Inflammatory macrophage (primary cell): ENCODE measurements around the gene KRT79.
"Not testable (repeated sequence)": the region's sequence is repeated elsewhere in the genome, so short reads cannot be mapped to it uniquely, and the experiment has no call there.

Source experiments
- DNase-seq, 2 donors: peaks; one replicate each; pipeline ENCODE4 v3.0.0-alpha.2; 2020 to 2022

Gene KRT79

DNA sequence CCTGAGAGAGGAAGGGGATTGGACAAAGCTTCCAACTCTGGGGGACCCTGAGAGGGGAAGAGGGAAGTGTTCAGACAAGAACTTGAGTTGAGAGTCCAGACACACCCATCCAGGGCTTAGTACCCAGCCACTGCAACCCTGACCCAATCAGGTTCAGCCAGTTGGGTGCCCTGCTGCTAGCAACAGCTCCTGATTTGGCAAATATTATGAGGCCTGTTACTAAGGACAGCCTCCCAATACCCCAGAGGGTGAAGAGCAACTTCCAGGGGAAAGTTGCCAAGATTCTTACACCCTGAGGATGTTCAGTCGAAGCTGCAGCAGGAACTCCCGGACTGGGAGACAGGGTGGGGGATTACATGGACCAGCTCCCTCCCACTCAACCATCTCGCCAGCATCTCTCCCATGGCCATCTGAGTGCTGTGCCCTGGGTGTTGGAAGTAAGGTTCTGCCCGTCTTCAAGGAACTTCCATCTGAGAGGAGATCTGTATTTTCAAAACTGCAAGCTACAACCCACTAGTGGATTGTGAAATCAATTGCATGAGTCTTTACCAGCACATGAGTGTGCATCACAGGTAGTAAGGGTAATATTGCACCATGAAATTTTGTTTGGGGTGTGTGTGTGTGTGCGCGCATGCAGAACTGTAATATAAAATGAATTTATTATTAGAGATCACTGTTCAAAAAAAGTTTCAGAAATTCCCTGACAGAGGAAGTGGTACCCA, 26.2 kb upstream of the KRT79 start:
- peak; percentile 82 to 87 for DNase-seq

GRCh38 chr12:52857500-52857899, 23.4 kb upstream of the KRT79 start:
- no peak for DNase-seq

- DNase-seq, result no peak
These were observed 22.7 kb upstream of the KRT79 start for GRCh38 chr12:52856787-52857186.

- DNase-seq, result not testable (repeated sequence)
These were observed 22.0 kb upstream of the KRT79 start for GRCh38 chr12:52856077-52856476.

DNA sequence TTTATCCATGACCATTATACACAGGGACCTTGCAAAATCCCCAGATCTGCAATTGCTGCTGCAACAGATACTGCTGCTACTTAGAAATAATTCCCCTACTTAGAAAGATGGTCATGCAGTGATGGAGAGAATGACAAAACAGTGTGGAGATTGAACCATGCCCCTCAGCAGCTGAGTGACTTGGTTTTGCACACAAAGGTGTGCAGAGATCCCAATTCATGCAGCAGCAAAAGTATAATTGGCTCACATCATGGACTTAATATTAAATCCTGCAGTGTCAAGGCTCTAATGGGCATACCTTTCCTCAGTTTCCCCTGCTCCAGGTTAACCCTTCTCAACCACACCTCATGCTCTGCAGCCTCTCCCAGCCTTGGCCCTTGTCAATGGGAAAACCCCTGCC, 17.7 kb upstream of the KRT79 start:
- no peak for DNase-seq

GRCh38 chr12:52850681-52851080, 16.6 kb upstream of the KRT79 start:
- no peak for DNase-seq

DNA sequence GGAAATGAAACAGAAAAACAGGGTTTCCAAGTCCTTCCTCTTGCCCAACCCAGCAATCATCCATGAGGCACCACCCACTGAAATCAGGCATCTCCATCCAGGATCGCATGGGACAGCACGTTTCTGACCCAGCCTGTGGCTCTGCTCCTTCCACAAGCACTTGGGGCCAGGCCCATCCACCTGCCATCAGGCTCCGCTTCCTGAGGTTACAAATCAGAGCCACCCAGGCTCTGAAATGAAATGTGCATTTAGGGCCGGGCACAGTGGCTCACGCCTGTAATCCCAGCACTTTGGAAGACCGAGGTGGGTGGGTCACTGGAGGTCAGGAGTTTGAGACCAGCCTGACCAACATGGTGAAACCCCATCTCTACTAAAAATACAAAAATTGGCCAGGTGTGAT, 15.4 kb upstream of the KRT79 start:
- no peak for DNase-seq

- no peak for DNase-seq
These were observed 14.6 kb upstream of the KRT79 start, which contains the start of gene KRT78 for GRCh38 chr12:52848661-52849255. KRT78 (minus strand) TSS chr12:52848994; CDS start chr12:52848930, 64 bp downstream.

GRCh38 chr12:52847335-52848102, 13.4 kb upstream of the KRT79 start:
- peak; percentile 74 to 89 for DNase-seq

- DNase-seq, result peak; percentile 7 to 44
These were observed 12.4 kb upstream of the KRT79 start for GRCh38 chr12:52846356-52846970.

DNA sequence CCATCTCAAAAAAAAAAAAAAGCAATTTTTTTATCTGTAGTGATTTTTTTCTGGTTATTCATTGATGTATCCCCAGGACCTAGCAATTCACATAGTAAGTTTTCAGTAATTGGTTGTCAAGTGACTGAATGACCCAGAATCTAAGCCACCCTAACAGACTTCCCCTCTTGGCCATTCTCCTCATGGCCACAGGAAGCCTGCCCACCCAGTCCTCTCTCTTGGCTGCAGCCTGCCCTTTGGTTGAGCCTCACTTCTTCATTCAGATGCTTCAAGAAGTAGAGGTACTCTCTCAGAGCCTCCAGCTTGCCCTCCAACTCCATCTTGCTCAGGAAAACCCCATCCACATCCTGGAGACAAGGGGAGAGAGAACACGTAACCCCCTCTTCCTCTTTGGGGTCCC, 11.8 kb upstream of the KRT79 start:
- peak; percentile 54 to 71 for DNase-seq

- DNase-seq, result no peak
These were observed 10.3 kb upstream of the KRT79 start for GRCh38 chr12:52844386-52844785.

DNA sequence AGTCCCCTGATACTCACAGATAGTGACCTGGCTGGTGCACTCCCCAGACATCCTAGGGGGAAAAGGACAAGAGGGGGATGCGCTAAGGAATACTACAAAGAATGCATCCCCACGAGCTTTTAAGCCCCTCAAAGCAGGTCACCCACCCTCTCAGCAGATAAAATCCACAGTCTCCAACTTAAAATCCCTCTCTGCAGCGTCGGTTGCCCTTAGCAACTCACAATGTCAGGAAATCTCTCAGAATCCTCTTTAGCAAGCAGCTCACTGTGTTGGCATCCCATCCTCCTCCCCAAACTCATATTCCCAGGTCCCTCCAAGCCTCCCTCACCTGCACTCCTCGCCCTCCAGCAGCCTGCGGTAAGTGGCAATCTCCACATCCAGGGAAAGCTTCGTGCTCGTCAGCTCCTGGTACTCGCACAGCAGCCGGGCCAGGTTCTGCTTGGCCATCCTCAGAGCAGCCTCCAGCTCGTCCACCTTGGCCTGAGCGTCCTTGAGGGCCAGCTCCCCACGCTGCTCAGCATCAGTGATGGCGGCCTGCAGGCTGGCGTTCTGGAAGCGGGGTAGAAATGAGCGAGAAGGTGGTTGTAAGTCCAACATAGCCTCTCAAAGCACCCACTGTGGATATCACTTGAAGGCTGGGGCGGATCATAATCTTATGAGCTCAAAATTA, 5.5 kb upstream of the KRT79 start:
- no peak for DNase-seq

DNA sequence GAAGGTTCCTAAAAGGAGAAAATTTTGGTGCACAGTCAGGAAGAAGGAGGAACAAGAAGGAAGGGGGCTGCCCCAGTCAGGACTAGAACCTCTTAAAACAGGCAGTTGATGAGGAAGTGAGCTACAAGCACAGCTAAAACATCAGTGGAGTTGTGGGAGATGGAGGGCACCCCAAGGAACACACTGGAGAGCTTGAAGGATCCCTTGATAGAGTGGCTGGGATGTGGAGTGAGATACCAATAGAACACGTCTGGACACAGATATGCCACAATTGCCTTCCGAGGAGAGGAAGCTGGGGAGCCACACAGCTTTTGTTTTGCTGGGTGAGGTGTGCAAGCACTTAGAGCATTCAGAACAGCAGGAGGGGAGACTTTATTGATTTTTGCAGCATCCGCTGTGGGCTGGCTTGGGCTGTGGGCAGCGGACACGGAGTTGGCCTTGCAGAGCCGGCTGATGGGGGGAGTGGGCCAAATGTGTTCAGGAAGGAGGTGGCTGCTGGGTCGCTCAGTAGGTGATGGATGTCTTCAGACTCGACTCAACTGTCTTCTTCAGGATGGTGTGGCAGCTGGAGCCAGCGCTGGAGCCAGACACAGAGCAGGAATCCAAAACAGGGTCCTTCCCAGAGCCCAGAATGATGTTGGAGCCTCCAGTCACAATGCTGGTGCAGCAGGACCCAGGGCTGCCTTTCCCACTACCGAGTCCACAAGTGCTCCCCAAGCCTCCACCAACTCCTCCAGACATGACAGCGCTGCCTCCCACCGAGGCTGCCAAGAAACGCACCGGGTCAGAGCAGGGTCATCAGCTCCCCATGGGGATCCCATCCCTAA, 4.7 kb upstream of the KRT79 start:
- DNase-seq, result peak; percentile 44 to 77

- peak in 1 of 2 donors; percentile 30 for DNase-seq
These were observed 3.9 kb upstream of the KRT79 start for GRCh38 chr12:52837781-52838608.

GRCh38 chr12:52837413-52837741, 3.3 kb upstream of the KRT79 start:
- peak; percentile 68 to 90 for DNase-seq

DNA sequence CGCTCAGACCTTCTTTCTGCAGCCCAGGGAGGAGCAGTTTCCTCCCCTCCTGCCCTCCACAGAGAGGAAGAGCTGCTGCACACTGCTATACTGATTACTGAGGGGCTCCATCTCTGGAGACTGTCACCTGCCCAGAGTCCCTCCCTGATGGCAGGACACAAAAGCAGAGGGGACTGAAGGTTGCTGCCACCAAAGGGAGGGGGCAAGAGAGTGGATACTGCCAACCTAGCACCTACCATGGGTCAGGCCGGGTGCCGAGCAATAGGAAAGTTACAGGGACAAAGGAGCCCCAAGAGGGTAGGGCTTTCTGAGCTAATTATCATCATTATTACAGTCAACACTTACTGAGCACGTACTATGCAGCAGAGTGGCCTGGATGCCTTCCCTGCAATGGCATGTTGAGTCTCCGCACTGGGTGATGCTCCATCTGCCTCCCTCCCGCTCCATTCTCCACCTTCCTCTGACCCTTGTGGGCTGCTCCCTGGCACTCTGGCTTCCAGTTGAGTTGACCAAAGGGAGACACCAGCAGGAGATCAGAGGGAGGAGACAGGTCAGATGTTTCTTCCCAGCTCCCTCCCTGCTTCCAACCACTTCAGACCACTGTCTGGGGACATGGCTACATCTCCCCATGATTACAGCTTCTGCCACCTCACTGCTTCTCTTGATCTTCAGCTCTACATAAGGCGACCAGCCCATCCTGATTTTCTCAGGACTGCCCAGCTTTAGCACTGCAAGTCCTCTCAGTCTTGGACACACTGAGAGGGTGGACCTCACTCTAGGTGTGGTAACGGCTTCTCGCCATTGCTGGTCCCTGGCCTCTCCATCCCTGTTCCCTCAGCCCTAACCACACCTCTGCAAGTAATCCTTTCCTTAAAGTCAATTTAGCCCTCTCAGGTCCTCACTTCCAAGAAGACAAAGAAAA, 2.6 kb upstream of the KRT79 start:
- peak in 1 of 2 donors; percentile 8 for DNase-seq

- DNase-seq, result peak; percentile 82 to 97
These were observed 1.9 kb upstream of the KRT79 start for GRCh38 chr12:52836042-52836466.

GRCh38 chr12:52835271-52836041, 1.3 kb upstream of the KRT79 start:
- no peak for DNase-seq
